Endothelial cell of umbilical vein (primary cell): ENCODE measurements around the gene EFNA5. TPM values are rescaled to one million over a fixed set of nuclear protein-coding genes. Genes with fewer than 3 reads are reported as not detected.

Experiments
- BruUV-seq: library from RNA; stranded (reverse); fragments of 400-500 nt; replicated peaks from 2 replicates; lab custom pipeline; 2021; lab: Mats Ljungman, UMichigan
- CTCF ChIA-PET: fragments of 300-600, 350-600 bp; sonication (Branson Sonifier 250); formaldehyde crosslinking; loops from one replicate; lab custom pipeline; 2021; ENCODE audit warnings: antibody characterized with exemption, inconsistent platforms; lab: Charles Lee
- POLR2A ChIA-PET: fragments of 300-600, 350-600 bp; sonication (Branson Sonifier 250); formaldehyde crosslinking; loops from one replicate; lab custom pipeline; 2021; ENCODE audit warnings: antibody characterized with exemption, inconsistent platforms; lab: Charles Lee
- DNase-seq: peaks from one replicate; pipeline ENCODE4 v3.0.0-alpha.2; 2011; ENCODE audit warnings: low read depth, low spot score
- FAIRE-seq: peaks from 2 replicates; lab custom pipeline; 2011; peaks lifted over from hg19 to GRCh38; lab: Jason Lieb, UNC
- H2AFZ ChIP-seq: 2 replicates; pipeline ENCODE4 v1.6.0; 2012; ENCODE audit warnings: low read depth, low read length, control low read depth, inconsistent platforms
- H3K27ac ChIP-seq: 2 replicates; pipeline ENCODE4 v1.5.1; 2011; ENCODE audit warnings: low read depth, mild to moderate bottlenecking, control low read depth, low read length, moderate library complexity; ENCODE audit not compliant: insufficient read depth
- H3K27me3 ChIP-seq, 2 experiments: 2 replicates each; pipeline versions ENCODE4 v1.6.0 to v1.6.1; 2011; ENCODE audit warnings: low read length in 2 of 2, mixed read lengths in 1 of 2; ENCODE audit not compliant: control insufficient read depth in 2 of 2, insufficient read depth in 2 of 2
- H3K36me3 ChIP-seq, 2 experiments: 2 replicates in 1 of 2; 3 replicates in 1 of 2; pipeline ENCODE4 v1.5.1; 2011; ENCODE audit warnings: low read length in 2 of 2, mild to moderate bottlenecking in 1 of 2, moderate library complexity in 1 of 2; ENCODE audit not compliant: control insufficient read depth in 2 of 2, insufficient read depth in 2 of 2; ENCODE audit errors: extremely low read depth in 1 of 2
- H3K4me1 ChIP-seq: 3 replicates; pipeline ENCODE4 v1.5.1; 2011; ENCODE audit warnings: mild to moderate bottlenecking, low read length; ENCODE audit not compliant: control insufficient read depth, insufficient read depth; ENCODE audit errors: extremely low read depth
- H3K4me2 ChIP-seq: 2 replicates; pipeline ENCODE4 v1.6.1; 2011; ENCODE audit warnings: low read length, control low read depth, mixed read lengths; ENCODE audit not compliant: insufficient read depth
- H3K4me3 ChIP-seq, 3 experiments: fragments of 200-600 bp in 1 of 3; sonication (generic), shearing (Covaris generic) in 1 of 3; replicated peaks in 1 of 3; 2 replicates each; pipeline ENCODE4 v1.5.1; 2011 to 2016; ENCODE audit warnings: control low read depth in 3 of 3, low read length in 3 of 3, mild to moderate bottlenecking in 2 of 3, inconsistent platforms in 1 of 3, low read depth in 1 of 3, moderate library complexity in 1 of 3; ENCODE audit not compliant: insufficient read depth in 1 of 3
- H3K79me2 ChIP-seq: 2 replicates; pipeline ENCODE4 v1.6.0; 2012; ENCODE audit warnings: low read length, inconsistent platforms; ENCODE audit not compliant: control insufficient read depth, insufficient read depth
- H3K9ac ChIP-seq: replicated peaks from 2 replicates; pipeline ENCODE3; 2011; ENCODE audit warnings: low read length, control low read depth; ENCODE audit not compliant: insufficient read depth; ENCODE audit errors: extremely low read depth
- H3K9me1 ChIP-seq: replicated peaks from 3 replicates; pipeline ENCODE4 v1.6.0; 2011; ENCODE audit warnings: mild to moderate bottlenecking, low read length; ENCODE audit not compliant: control insufficient read depth, insufficient read depth; ENCODE audit errors: extremely low read depth
- H3K9me3 ChIP-seq: replicated peaks from 2 replicates; pipeline ENCODE4 v1.5.1; 2012; ENCODE audit warnings: low read length, inconsistent platforms; ENCODE audit not compliant: control insufficient read depth, insufficient read depth
- H4K20me1 ChIP-seq: replicated peaks from 2 replicates; pipeline ENCODE3; 2011; ENCODE audit warnings: mild to moderate bottlenecking, low read length; ENCODE audit not compliant: control insufficient read depth, insufficient read depth; ENCODE audit errors: extremely low read depth
- CTCF ChIP-seq, 2 donors: IDR thresholded peaks; 1 replicate in 1 of 2; 2 replicates in 1 of 2; pipeline ENCODE4 v1.5.1; 2011; ENCODE audit warnings: low read length in 2 of 2, mild to moderate bottlenecking in 2 of 2, moderate library complexity in 2 of 2, control low read depth in 1 of 2, inconsistent platforms in 1 of 2, low read depth in 1 of 2; ENCODE audit not compliant: insufficient read depth in 1 of 2; ENCODE audit errors: extremely low read depth in 1 of 2
- EZH2 ChIP-seq: IDR thresholded peaks from 2 replicates; pipeline ENCODE4 v1.6.1; 2012; ENCODE audit warnings: borderline replicate concordance, low read depth, mild to moderate bottlenecking, moderate library complexity, low read length, inconsistent platforms; ENCODE audit not compliant: severe bottlenecking
- FOS ChIP-seq: IDR thresholded peaks from 2 replicates; pipeline ENCODE4 v1.6.1; 2011; ENCODE audit warnings: mild to moderate bottlenecking, low read length, moderate library complexity, borderline replicate concordance; ENCODE audit not compliant: insufficient read depth
- GATA2 ChIP-seq: IDR thresholded peaks from 2 replicates; pipeline ENCODE4 v1.7.0; 2011; ENCODE audit warnings: low read depth, mild to moderate bottlenecking, moderate library complexity, mixed read lengths, low read length; ENCODE audit not compliant: insufficient read length, insufficient read depth
- JUN ChIP-seq: IDR thresholded peaks from 2 replicates; pipeline ENCODE4 v1.6.1; 2011; ENCODE audit warnings: borderline replicate concordance, low read depth; ENCODE audit not compliant: insufficient read length, insufficient read depth
- MYC ChIP-seq: IDR thresholded peaks from one replicate; pipeline ENCODE4 v1.6.1; 2011; ENCODE audit warnings: mild to moderate bottlenecking, low read depth, low read length
- POLR2A ChIP-seq: IDR thresholded peaks from 2 replicates; pipeline ENCODE4 v1.6.1; 2012; ENCODE audit warnings: low read depth, mild to moderate bottlenecking, control low read depth, low read length
- POLR2AphosphoS5 ChIP-seq: IDR thresholded peaks from 2 replicates; pipeline ENCODE4 v1.6.1; 2012; ENCODE audit warnings: low read depth, mild to moderate bottlenecking, control low read depth, low read length, moderate library complexity; ENCODE audit not compliant: insufficient read depth
- dilution Hi-C: fragments of 300-500 bp; cut with MboI; formaldehyde crosslinking; loops from one replicate; pipeline ENCODE4 v1.15.0; 2019; ENCODE audit warnings: low sequenced_read_pairs; ENCODE audit not compliant: extremely low pct_ligation_motif_present
- intact Hi-C: fragments of 100-400 bp; cut with micrococcal nuclease; formaldehyde crosslinking; loops from one replicate; pipeline ENCODE4 v1.10.0; 2022
- polyA plus RNA-seq, 4 experiments: library from polyadenylated mRNA; depleted of rRNA in 3 of 4; stranded (reverse) in 3 of 4; unstranded in 1 of 4; fragments of >200 nt; gene quantifications; 2 replicates each; pipeline versions ENCODE4 v1.2.1 to v1.2.3, GENCODE V29; 2011 to 2012; ENCODE audit warnings: missing spikeins in 1 of 4
- total RNA-seq: library from RNA; stranded (reverse); gene quantifications from 2 replicates; pipeline ENCODE4 v1.2.3, GENCODE V29; 2021
- TF ChIP-seq, protein P1 (sequence below): IDR thresholded peaks from 2 replicates; pipeline ENCODE4 v1.6.1; 2011; ENCODE audit not compliant: insufficient read depth, insufficient read length

EFNA5 gene
- total and polyA plus RNA-seq, 2 donors (not counting 3 experiments of a cell fraction or from before 2014, with no cell fraction given), result 13.6 to 22.1 TPM

DNA sequence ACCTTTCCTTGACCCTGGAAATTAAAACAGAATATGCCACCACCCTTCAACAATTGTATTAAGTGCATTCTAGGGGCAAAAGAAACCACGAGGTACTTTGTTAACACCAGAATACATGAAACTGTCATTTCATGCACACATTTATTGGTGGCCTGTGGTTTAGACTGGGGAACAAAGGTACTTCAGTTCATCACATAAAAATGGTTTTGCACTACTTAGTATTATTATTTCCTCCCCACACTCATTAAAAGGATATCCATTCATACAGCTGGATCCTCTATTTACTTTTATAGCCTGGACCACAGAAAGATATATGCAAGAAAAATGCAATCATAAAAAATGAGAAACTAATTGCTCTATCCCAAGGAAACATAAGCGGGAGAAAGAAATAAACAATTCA, 230.9 kb downstream of the EFNA5 start:
- Histone ChIP-seq H4K20me1 (no peaks in the 10 kb centered on the region), H2AFZ (no peak overlapping the region), H3K9ac (no peak overlapping the region), H3K27ac (no peak overlapping the region), H3K9me3 (peaks cover 2% of the 10 kb centered on the region), H3K9me1 (no peaks in the 10 kb centered on the region), H3K4me3 (no peak overlapping the region), H3K4me1 (no peaks in the 10 kb centered on the region), H3K4me2 (no peak overlapping the region), H3K27me3 (no peaks in the 10 kb centered on the region), H3K79me2 (no peaks in the 10 kb centered on the region), H3K36me3 (no peaks in the 10 kb centered on the region)
- TF ChIP-seq EZH2, result no peak
- no peak for TF ChIP-seq POLR2AphosphoS5
- TF ChIP-seq CTCF (IDR thresholded peaks at IDR 0.05; ENCODE audit: extremely low read depth in 1 of 2, insufficient read depth in 1 of 2, low read depth in 1 of 2, low read length in 2 of 2), result no peak
- no peak for TF ChIP-seq MYC
- TF ChIP-seq POLR2A, result no peak
- TF ChIP-seq GATA2, result no peak
- no peak for TF ChIP-seq JUN
- TF ChIP-seq, protein P1, sequence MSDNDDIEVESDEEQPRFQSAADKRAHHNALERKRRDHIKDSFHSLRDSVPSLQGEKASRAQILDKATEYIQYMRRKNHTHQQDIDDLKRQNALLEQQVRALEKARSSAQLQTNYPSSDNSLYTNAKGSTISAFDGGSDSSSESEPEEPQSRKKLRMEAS, result no peak
- no peak for TF ChIP-seq FOS
- FAIRE-seq (no peak), DNase-seq (no peak)
- dilution Hi-C loops, result no loop called here
- no TSS peak for BruUV-seq
- intact Hi-C loops, result no loop called here
- CTCF ChIA-PET, result no interaction called here
- POLR2A ChIA-PET, result no interaction called here
